ENCODE results near the gene ELMO2. TPM values are rescaled to one million over a fixed set of nuclear protein-coding genes. Genes with fewer than 3 reads are reported as not detected.

The ELMO2 gene
- total RNA-seq, 1 donor from 2014 or later: 45.6 TPM

- no peak for DNase-seq
- TF ChIP-seq, protein P1, sequence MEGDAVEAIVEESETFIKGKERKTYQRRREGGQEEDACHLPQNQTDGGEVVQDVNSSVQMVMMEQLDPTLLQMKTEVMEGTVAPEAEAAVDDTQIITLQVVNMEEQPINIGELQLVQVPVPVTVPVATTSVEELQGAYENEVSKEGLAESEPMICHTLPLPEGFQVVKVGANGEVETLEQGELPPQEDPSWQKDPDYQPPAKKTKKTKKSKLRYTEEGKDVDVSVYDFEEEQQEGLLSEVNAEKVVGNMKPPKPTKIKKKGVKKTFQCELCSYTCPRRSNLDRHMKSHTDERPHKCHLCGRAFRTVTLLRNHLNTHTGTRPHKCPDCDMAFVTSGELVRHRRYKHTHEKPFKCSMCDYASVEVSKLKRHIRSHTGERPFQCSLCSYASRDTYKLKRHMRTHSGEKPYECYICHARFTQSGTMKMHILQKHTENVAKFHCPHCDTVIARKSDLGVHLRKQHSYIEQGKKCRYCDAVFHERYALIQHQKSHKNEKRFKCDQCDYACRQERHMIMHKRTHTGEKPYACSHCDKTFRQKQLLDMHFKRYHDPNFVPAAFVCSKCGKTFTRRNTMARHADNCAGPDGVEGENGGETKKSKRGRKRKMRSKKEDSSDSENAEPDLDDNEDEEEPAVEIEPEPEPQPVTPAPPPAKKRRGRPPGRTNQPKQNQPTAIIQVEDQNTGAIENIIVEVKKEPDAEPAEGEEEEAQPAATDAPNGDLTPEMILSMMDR (IDR thresholded peaks at IDR 0.05): no peak
- ChIA-PET CTCF (no interaction called here), POLR2A (interaction anchor here (1.9 kb wide), 1 partner anchor 35 kb away, joined by 6 read pairs; no protein-coding TSS in a partner anchor)
- Mint-ChIP-seq H3K9me3 (no peaks in the 10 kb centered on the region), H3K36me3 (ENCODE audit: low read depth) (peaks cover 39% of the 10 kb centered on the region), H3K4me1 (peaks cover 49% of the 10 kb centered on the region), H3K4me3 (no peak overlapping the region), H3K27ac (no peak overlapping the region), H3K27me3 (no peaks in the 10 kb centered on the region)
- intact Hi-C loops (cut with micrococcal nuclease): no loop called here
- no peak for ATAC-seq (ENCODE audit: low read depth)
These were observed 6.2 kb downstream of the ELMO2 start for GRCh38 chr20:46400253-46400652.

DNA sequence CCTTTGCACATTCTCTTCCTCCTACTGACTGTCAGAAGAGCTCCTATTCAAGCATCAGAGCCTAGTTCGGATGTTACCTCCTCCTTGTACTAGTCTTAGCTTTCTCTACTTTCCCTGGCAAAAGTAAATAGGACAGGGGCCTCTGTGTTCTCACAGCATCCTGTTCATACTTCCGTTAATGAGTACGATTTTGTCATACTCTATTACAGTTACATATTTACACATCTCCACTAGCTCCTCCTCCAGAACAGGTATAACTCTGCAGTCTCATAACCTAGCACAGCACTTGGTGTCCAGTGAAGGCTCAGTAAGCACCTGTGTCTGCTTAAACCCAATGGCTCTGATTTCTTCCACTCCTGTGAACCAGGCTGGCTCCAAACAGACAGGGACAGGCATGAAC is 7.0 kb downstream of the ELMO2 start:
- no peak overlapping the region for H3K27ac Mint-ChIP-seq
- peaks cover 53% of the 10 kb centered on the region for H3K4me1 Mint-ChIP-seq
- intact Hi-C loops (cut with micrococcal nuclease): no loop called here
- POLR2A ChIA-PET: no interaction called here
- TF ChIP-seq, protein P1 (IDR thresholded peaks at IDR 0.05): no peak
- H3K9me3 Mint-ChIP-seq: no peaks in the 10 kb centered on the region
- H3K27me3 Mint-ChIP-seq: no peaks in the 10 kb centered on the region
- no peak for ATAC-seq (ENCODE audit: low read depth)
- peaks cover 45% of the 10 kb centered on the region for H3K36me3 Mint-ChIP-seq (ENCODE audit: low read depth)
- DNase-seq: no peak
- CTCF ChIA-PET: no interaction called here
- no peak overlapping the region for H3K4me3 Mint-ChIP-seq

DNA sequence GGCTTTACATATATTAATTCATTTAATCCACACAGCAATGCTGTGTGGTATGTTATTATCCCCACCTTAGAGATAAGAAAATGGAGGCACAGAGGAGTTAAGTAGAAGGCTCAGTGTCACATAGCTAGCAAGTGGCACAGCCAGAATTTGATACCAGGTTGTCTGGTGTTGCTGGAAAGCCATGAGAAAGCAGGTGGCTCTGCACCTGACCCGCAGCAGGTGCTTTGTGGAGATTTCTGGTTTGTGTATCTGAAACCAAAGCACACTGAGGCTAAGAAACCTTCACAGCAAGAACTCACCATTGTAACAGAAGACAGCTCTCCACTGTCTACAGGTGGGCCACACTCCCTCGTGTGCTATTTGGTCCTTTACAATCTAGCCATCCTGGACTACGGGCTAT is 7.5 kb downstream of the ELMO2 start:
- TF ChIP-seq, protein P1 (IDR thresholded peaks at IDR 0.05): no peak
- ChIA-PET POLR2A (interaction anchor here (0.6 kb wide), 1 partner anchor 291 kb away, joined by 4 read pairs; no protein-coding TSS in a partner anchor), CTCF (no interaction called here)
- Mint-ChIP-seq H3K4me1 (peaks cover 49% of the 10 kb centered on the region), H3K9me3 (no peaks in the 10 kb centered on the region), H3K36me3 (ENCODE audit: low read depth) (peaks cover 49% of the 10 kb centered on the region), H3K27ac (no peak overlapping the region), H3K4me3 (no peak overlapping the region), H3K27me3 (no peaks in the 10 kb centered on the region)
- DNase-seq (no peak), ATAC-seq (ENCODE audit: low read depth) (no peak)
- intact Hi-C loops (cut with micrococcal nuclease): no loop called here

DNA sequence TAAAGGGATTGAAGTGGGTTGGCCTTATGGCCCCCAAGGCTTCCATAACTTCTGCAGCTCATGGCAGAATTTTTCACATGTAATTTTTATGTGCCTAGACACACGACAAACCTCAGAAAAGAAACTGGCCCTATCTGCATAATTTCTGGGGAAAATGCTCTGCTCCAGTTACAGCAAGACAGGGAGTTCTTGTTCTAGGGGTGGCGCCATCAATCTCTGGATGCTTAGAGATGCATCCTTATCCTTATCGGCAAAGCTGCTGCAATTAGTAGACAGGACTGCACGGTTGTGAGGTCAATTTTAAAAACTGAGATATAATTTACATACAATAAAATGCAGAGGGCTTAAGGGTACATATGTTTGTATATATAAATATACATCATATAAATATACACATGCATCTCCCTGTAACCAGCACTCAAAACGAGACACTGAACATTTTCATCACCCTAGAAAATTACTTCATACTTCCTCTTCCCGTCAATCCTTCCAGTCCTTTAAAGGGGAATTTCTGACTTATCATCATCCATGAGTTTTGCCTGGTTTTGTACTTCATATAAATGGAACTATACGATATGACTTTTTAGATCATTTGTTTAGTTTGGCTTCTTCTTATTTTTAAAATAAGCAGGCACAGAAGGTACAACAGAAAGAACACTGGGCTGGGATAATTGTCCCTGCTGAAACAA is 10.2 kb downstream of the ELMO2 start:
- ChIA-PET POLR2A (interaction anchor here (0.9 kb wide), 1 partner anchor 9 kb away, joined by 3 read pairs; no protein-coding TSS in a partner anchor), CTCF (no interaction called here)
- peaks cover 30% of the 10 kb centered on the region for H3K4me1 Mint-ChIP-seq
- H3K27me3 Mint-ChIP-seq: no peaks in the 10 kb centered on the region
- H3K36me3 Mint-ChIP-seq (ENCODE audit: low read depth): peaks cover 71% of the 10 kb centered on the region
- no peak overlapping the region for H3K27ac Mint-ChIP-seq
- DNase-seq: no peak
- no peaks in the 10 kb centered on the region for H3K9me3 Mint-ChIP-seq
- intact Hi-C loops (cut with micrococcal nuclease): no loop called here
- ATAC-seq (ENCODE audit: low read depth): no peak
- no peak overlapping the region for H3K4me3 Mint-ChIP-seq
- TF ChIP-seq, protein P1 (IDR thresholded peaks at IDR 0.05): no peak

GRCh38 chr20:46394872-46395760 is 11.3 kb downstream of the ELMO2 start:
- CTCF ChIA-PET: no interaction called here
- peaks cover 78% of the 10 kb centered on the region for H3K36me3 Mint-ChIP-seq (ENCODE audit: low read depth)
- intact Hi-C loops (cut with micrococcal nuclease): no loop called here

More at GRCh38 chr20:46394872-46395760, 11.3 kb downstream of the ELMO2 start:
- TF ChIP-seq, protein P1 (IDR thresholded peaks at IDR 0.05): no peak
- Mint-ChIP-seq H3K27ac (no peak overlapping the region), H3K4me3 (no peak overlapping the region), H3K9me3 (no peaks in the 10 kb centered on the region), H3K4me1 (peaks cover 19% of the 10 kb centered on the region), H3K27me3 (no peaks in the 10 kb centered on the region)
- ATAC-seq (ENCODE audit: low read depth) (no peak), DNase-seq (no peak)
- POLR2A ChIA-PET: interaction anchor here (0.9 kb wide), 1 partner anchor 10 kb away, joined by 3 read pairs; no protein-coding TSS in a partner anchor

Measured in activated B cell treated with CpG ODN at 0.5 μM for 24 hours (primary cell).